HG03060 (cell line): ENCODE data around the gene ST7.

Experiments used
- ATAC-seq: cut with Tn5 transposase; IDR thresholded peaks from one replicate; pipeline ENCODE4 v1.9.1; 2021; ENCODE audit warnings: low read depth, moderate number of reproducible peaks; ENCODE audit not compliant: unreplicated experiment

Gene ST7

GRCh38 chr7:117053432-117053831, 100.1 kb downstream of the ST7 start:
- ATAC-seq, result no peak

- ATAC-seq, result no peak
These were observed 108.5 kb downstream of the ST7 start for GRCh38 chr7:117061751-117062150.

DNA sequence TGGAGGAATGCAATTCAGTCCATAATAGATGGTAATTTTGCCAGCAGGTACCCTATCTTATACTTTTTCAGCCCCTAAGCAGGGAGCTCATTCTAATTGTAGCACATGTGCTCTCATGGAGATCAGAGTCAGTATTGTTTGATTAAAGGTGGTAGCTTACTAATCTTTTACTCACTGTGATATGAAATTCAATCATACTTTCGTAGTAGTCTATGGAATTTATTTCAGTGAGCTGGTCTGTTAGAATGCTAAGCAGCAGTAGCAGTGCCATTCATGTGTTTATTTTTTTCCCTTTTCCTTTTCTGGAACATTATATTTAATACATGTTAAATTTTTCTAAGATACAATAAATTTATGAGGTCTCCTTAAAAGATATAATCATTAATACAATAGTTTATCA, 109.0 kb downstream of the ST7 start:
- ATAC-seq, result no peak

- ATAC-seq, result no peak
These were observed 111.4 kb downstream of the ST7 start for GRCh38 chr7:117064688-117065087.

GRCh38 chr7:117065571-117066150, 112.4 kb downstream of the ST7 start:
- ATAC-seq, result no peak

DNA sequence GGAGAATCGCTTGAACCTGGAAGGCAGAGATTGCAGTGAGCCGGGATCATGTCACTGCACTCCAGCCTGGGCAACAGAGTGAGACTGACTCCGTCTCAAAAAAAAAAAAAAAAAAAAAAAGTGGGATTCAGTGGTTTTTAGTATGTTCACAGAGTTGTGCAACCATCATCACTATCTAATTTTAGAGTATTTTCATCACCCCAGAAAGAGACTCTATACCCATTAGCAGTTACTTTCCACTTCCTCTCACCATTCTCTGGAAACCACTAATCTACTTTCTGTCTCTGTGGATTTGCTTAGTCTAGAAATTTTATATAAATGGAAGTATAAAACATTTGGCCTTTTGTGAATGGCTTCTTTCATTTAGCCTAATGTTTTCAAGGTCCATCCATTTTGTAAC, 113.4 kb downstream of the ST7 start:
- ATAC-seq, result no peak

GRCh38 chr7:117067340-117067739, 114.0 kb downstream of the ST7 start:
- ATAC-seq, result no peak

DNA sequence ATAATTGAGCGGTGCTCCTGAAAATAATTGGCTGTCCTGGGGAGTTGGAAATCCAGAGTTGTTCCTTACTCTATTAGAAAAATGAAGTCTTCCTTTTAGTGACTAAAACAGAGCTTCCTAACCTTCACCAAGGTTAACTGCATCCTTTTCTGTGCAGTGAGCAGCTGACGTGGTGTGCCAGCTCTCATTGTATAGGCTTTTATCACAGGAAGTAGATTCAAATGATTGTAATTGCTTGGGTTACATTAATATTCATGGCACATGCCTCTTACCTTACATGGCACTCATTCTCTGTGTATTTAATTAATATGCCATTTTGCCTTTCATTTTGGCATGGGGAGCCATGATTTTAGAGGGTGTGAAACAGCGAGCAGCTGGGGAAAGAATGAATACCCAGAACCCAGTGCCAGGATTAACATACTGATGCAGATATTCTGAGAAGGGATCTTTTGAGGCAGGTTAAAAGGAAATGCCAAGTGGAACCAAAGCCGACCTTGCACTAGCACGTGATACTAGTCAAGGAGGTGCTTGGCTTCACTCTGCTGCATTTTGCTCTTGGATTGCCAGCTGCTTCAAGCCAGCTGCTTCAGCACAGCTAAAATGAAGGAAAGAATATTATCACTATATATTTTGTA, 115.3 kb downstream of the ST7 start:
- no peak for ATAC-seq

GRCh38 chr7:117069379-117069778, 116.1 kb downstream of the ST7 start:
- no peak for ATAC-seq

GRCh38 chr7:117071551-117071950, 118.2 kb downstream of the ST7 start:
- ATAC-seq, result no peak

- ATAC-seq, result no peak
These were observed 119.4 kb downstream of the ST7 start for GRCh38 chr7:117072620-117073118.

- no peak for ATAC-seq
These were observed 121.1 kb downstream of the ST7 start for GRCh38 chr7:117074378-117074777.

DNA sequence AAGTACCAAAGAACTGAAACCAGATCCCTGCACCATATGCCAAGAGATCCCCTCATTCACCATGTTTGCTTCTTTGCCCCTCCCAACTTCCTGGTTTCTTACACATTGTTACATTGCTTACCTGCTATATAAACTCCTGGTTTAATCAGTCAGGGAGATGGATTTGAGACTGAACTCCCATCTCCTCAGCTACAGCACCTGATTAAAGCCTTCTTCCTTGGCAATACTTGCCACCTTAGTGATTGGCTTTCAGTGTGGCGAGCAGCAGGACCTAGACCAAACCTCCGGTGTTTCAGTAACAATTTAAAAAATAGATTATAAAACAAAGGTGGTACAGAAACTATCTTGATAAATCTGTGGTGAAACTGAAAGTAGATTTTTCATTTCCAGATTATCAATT, 122.6 kb downstream of the ST7 start:
- no peak for ATAC-seq

DNA sequence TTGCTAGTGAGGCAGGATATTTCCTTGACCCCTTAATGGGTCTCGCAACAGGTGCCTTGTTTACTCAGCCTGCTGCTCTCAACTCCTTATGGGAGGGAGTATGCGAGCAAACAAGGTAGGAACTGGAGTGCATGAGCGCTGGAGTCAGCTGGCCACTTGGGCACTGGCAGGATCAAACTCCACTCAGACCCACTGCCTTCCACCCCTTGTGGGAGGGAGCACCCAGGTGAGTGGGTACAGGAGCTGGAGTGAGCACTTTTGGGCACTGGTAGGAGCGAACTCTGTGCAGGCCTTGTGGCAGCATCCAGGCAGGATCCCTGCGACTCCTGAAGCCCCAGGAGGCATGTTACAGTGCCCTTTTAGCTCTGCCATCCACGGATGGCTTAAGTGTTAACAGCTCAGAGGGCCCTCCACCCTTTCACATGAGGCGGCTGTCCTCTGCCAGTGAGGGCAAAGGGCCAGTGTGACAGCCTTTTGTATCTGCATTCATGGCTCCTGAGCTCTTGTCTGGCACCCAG, 123.2 kb downstream of the ST7 start:
- ATAC-seq, result no peak

DNA sequence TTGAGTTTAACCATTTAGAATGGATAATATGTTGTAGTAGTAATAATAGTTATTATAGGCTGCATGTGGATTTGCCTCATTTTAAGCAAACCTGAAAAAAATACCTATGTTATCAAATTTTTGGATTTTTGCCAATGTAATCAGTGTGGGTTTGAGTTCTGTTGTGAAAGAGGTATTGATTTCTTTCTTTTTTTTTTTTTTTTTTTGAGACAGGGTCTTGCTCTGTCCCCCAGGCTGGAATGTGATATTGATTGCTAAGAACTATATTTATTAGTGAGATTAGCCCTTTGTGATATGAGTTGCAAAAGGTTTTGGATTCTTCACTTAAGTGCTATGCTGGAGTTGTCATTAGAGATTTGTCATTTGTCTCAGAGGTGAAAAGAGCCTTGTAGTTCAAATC, 124.4 kb downstream of the ST7 start:
- no peak for ATAC-seq

DNA sequence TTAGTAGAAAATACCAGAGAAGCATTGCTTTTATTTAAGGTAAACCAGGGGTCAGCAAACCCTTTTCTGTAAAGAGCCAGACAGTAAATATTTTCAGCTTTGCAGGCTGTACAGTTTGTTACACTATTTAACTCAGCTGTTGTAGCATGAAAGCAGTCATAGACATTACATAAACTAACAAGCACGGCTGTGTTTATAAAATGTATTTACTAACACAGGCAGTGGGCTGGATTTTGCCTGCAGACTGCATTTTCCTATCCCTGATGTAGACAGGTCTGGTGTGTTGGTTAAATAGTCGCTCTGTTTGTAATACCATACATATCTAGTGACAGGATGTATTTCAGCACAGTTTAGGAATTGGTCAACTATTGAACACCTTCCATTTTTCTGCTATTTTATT, 129.3 kb downstream of the ST7 start:
- no peak for ATAC-seq

GRCh38 chr7:117083648-117084047, 130.3 kb downstream of the ST7 start:
- ATAC-seq, result no peak

- ATAC-seq, result no peak
These were observed 131.0 kb downstream of the ST7 start for GRCh38 chr7:117084286-117084685.

- no peak for ATAC-seq
These were observed 132.0 kb downstream of the ST7 start for GRCh38 chr7:117085275-117085674.

- no peak for ATAC-seq
These were observed 132.6 kb downstream of the ST7 start for GRCh38 chr7:117085769-117086463.

DNA sequence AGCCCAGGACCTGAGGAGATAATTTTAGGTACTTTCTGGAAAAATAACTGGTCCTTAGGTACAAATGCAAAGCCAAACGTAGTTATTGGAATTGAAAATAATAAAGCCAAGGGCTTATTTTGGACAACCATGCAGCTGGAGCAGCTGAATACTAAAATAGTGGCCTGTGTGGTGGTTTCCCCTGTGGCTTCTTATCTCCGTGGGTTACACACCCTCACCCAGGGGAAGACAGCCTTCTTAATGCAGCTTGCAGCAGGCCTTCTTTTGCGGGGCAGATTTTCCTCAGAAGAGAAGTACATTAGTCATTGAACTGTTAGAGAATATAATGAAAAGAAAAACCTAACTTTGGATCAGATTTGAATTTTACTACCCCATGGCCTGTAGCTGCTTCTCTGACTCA, 133.5 kb downstream of the ST7 start:
- ATAC-seq, result no peak
